Esophagus muscularis mucosa (tissue), 4 donors: Measurements from ENCODE around the gene RNU5D-1. TPM values are rescaled to one million over a fixed set of nuclear protein-coding genes. Genes with fewer than 3 reads are reported as not detected.

Experiments used
- DNase-seq: peaks from one replicate; pipeline ENCODE4 v3.0.0-alpha.2; 2017; ENCODE audit errors: extremely low spot score
- H3K27ac ChIP-seq, 4 donors: fragments of 200-600 bp; sonication (generic); replicated peaks in 1 of 4; 1 replicate in 3 of 4; 2 replicates in 1 of 4; pipeline ENCODE4 v1.5.1; 2016 to 2019; ENCODE audit warnings: mild to moderate bottlenecking in 1 of 4
- H3K27me3 ChIP-seq, 4 donors: fragments of 200-600 bp; sonication (generic); one replicate each; pipeline versions ENCODE4 v1.5.1 to v1.6.0; 2016 to 2019
- H3K36me3 ChIP-seq, 4 donors: fragments of 200-600 bp; sonication (generic); one replicate each; pipeline ENCODE4 v1.5.1; 2016 to 2019
- H3K4me1 ChIP-seq, 4 donors: fragments of 200-600 bp; sonication (generic); one replicate each; pipeline ENCODE4 v1.5.1; 2016 to 2019
- H3K4me3 ChIP-seq, 4 donors: fragments of 200-600 bp; sonication (generic); 1 replicate in 2 of 4; 2 replicates in 2 of 4; pipeline ENCODE4 v1.5.1; 2016 to 2019; ENCODE audit warnings: mild to moderate bottlenecking in 4 of 4, moderate library complexity in 1 of 4
- H3K9me3 ChIP-seq, 4 donors: fragments of 200-600 bp; sonication (generic); 1 replicate in 3 of 4; 2 replicates in 1 of 4; pipeline ENCODE4 v1.5.1; 2016 to 2019
- CTCF ChIP-seq, 3 experiments: fragments of 200-600 bp in 2 of 3; fragments of 450-650 bp in 1 of 3; sonication (generic) in 2 of 3; IDR thresholded peaks; one replicate each; pipeline ENCODE4 v1.5.1; 2017 to 2019; ENCODE audit warnings: antibody characterized with exemption in 3 of 3, mild to moderate bottlenecking in 2 of 3, moderate library complexity in 1 of 3
- EP300 ChIP-seq: sonication (generic); formaldehyde crosslinking; IDR thresholded peaks from one replicate; pipeline ENCODE4 v1.6.1; 2017; ENCODE audit warnings: antibody characterized with exemption
- POLR2A ChIP-seq: fragments of 450-650 bp; IDR thresholded peaks from one replicate; pipeline ENCODE4 v1.6.1; 2017; ENCODE audit warnings: antibody characterized with exemption, moderate library complexity, mild to moderate bottlenecking, low read depth
- POLR2AphosphoS5 ChIP-seq, 2 donors: sonication (generic); formaldehyde crosslinking; IDR thresholded peaks; one replicate each; pipeline ENCODE4 v1.6.1; 2017; ENCODE audit warnings: antibody characterized with exemption in 2 of 2
- WGBS: methylation state at CpG from one replicate; pipeline ENCODE4 v1.1.5; 2018; 5-methylcytosine and 5-hydroxymethylcytosine counted together
- intact Hi-C: fragments of 100-400 bp; cut with DNase I; formaldehyde crosslinking; loops from one replicate; pipeline ENCODE4 v1.15.1; 2023
- total RNA-seq, 4 donors: library from RNA; depleted of rRNA; stranded (reverse); fragments of >200 nt; gene quantifications; one replicate each; pipeline versions ENCODE4 v1.1.0 to v1.2.1, GENCODE V29; 2016

Gene RNU5D-1
- not detected for total RNA-seq

GRCh38 chr1:44730741-44731512 is at the start of gene RNU5D-1:
Gene RNU5D-1, minus strand, starts transcription at chr1:44731170.
- H3K27me3 ChIP-seq = no peaks in the 10 kb centered on the region
- H3K9me3 ChIP-seq = no peaks in the 10 kb centered on the region
- H3K4me1 ChIP-seq = peaks cover 0 to 25% (median 15%) of the 10 kb centered on the region in 4 donors
- intact Hi-C loops = loop anchor here (5.0 kb wide), 1 partner anchor 46 kb away; the partner anchor contains the start of gene RPS8
- peak; percentile 96 for TF ChIP-seq POLR2A
- peak; percentile 68 to 86 (median 85) for TF ChIP-seq CTCF (IDR thresholded peaks at IDR 0.05)
- TF ChIP-seq POLR2AphosphoS5 (IDR thresholded peaks at IDR 0.05) = peak; percentile 84 to 97
- no peak for TF ChIP-seq EP300
- no peaks in the 10 kb centered on the region for H3K36me3 ChIP-seq
- peak within 1 kb of the TSS; percentile 78 to 84 (median 80) for H3K27ac ChIP-seq
- peak; percentile 98 for DNase-seq
- peak within 1 kb of the TSS; percentile 19 to 34 (median 32) for H3K4me3 ChIP-seq
- 4% methylated on average over 19 of the region's 19 CpGs for WGBS

GRCh38 chr1:44780583-44781121 is 49.7 kb upstream of the RNU5D-1 start:
- Histone ChIP-seq H3K27ac (no peak overlapping the region), H3K4me1 (peaks cover 42 to 59% (median 49%) of the 10 kb centered on the region in 4 donors), H3K4me3 (no peak overlapping the region), H3K27me3 (no peaks in the 10 kb centered on the region), H3K9me3 (no peaks in the 10 kb centered on the region), H3K36me3 (peaks cover 31 to 59% (median 49%) of the 10 kb centered on the region in 4 donors)
- DNase-seq = no peak
- 91% methylated on average over 14 of the region's 14 CpGs for WGBS
- TF ChIP-seq CTCF (IDR thresholded peaks at IDR 0.05) (no peak), EP300 (no peak), POLR2AphosphoS5 (IDR thresholded peaks at IDR 0.05) (no peak), POLR2A (no peak)
- intact Hi-C loops = no loop called here

DNA sequence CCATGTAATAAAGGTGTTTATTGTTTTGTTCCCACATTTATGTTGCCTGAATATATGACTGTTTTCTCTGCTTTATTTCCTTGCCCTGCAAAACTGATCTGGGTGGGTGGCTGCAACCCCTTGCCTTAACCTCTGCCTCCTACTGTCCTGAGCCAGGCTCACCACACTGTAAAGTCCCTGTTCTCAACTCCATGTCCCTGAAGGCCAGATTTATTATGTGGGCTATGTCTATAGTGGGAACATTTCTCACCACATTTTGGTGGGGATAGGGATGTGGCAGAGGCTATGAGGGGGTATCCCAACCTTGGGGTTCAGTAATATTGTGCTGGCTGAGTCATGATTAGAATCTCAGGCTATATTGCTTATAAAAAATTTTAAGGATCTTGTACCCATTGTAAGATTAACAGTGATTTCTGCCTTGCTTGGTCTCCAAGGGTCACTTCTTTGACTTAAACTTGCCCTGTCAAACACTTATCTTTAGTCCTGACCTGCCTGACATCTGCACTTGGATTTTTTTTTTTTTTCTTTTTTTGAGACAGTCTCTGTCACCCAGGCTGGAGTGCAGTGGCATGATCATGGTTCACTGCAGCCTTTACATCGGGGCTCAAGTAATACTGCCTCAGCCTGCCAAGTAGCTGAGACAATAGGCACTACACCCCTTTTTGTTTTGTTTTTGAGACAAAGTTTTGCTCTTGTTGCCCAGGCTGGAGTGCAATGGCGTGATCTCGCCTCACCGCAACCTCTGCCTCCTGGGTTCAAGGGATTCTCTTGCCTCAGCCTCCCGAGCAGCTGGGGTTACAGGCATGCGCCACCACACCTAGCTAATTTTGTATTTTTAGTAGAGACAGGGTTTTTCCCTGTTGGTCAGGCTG is 48.0 kb upstream of the RNU5D-1 start:
- TF ChIP-seq POLR2A (no peak), POLR2AphosphoS5 (IDR thresholded peaks at IDR 0.05) (no peak), EP300 (no peak), CTCF (IDR thresholded peaks at IDR 0.05) (no peak)
- H3K27me3 ChIP-seq = no peaks in the 10 kb centered on the region
- no peak for DNase-seq
- 95% methylated on average over 6 of the region's 6 CpGs for WGBS
- no peak overlapping the region for H3K27ac ChIP-seq
- no peaks in the 10 kb centered on the region for H3K9me3 ChIP-seq
- H3K36me3 ChIP-seq = peaks cover 31 to 59% (median 49%) of the 10 kb centered on the region in 4 donors
- H3K4me1 ChIP-seq = peaks cover 26 to 48% (median 40%) of the 10 kb centered on the region in 4 donors
- H3K4me3 ChIP-seq = no peak overlapping the region
- intact Hi-C loops = loop anchor here (5.0 kb wide), 1 partner anchor 47 kb away; the partner anchor contains the start of gene RNU5D-1

- Histone ChIP-seq H3K27ac (no peak overlapping the region), H3K36me3 (peaks cover 31 to 59% (median 49%) of the 10 kb centered on the region in 4 donors), H3K4me3 (no peak overlapping the region), H3K4me1 (peaks cover 20 to 40% (median 33%) of the 10 kb centered on the region in 4 donors), H3K9me3 (no peaks in the 10 kb centered on the region), H3K27me3 (no peaks in the 10 kb centered on the region)
- intact Hi-C loops = loop anchor here (5.0 kb wide), 1 partner anchor 46 kb away; the partner anchor contains the start of gene RNU5D-1
- TF ChIP-seq EP300 (no peak), POLR2A (no peak), POLR2AphosphoS5 (IDR thresholded peaks at IDR 0.05) (no peak), CTCF (IDR thresholded peaks at IDR 0.05) (no peak)
- no peak for DNase-seq
- 70% methylated on average over 13 of the region's 13 CpGs for WGBS
These were observed 47.1 kb upstream of the RNU5D-1 start for GRCh38 chr1:44777969-44778635.
